PC-9 (cell line): ENCODE measurements around the gene XRCC4. TPM values are rescaled to one million over a fixed set of nuclear protein-coding genes. Genes with fewer than 3 reads are reported as not detected.

Experiments
- BruUV-seq: library from RNA; stranded (reverse); fragments of 400-500 nt; replicated peaks from 2 replicates; lab custom pipeline; 2021; lab: Mats Ljungman, UMichigan
- CTCF ChIA-PET: fragments of 300-600 bp; sonication (Branson Sonifier 250); formaldehyde crosslinking; loops from one replicate; lab custom pipeline; 2022; ENCODE audit warnings: antibody characterized with exemption; lab: Charles Lee
- POLR2A ChIA-PET: fragments of 300-600 bp; sonication (Branson Sonifier 250); formaldehyde crosslinking; loops from one replicate; lab custom pipeline; 2022; ENCODE audit warnings: antibody characterized with exemption; ENCODE audit not compliant: unreplicated experiment; lab: Charles Lee
- DNase-seq, 2 experiments: peaks; one replicate each; pipeline versions ENCODE4 v3.0.0 to v3.0.0-alpha.2; 2015 to 2022; ENCODE audit warnings: mixed read lengths in 1 of 2
- H2AFZ ChIP-seq: fragments of 200-600 bp; sonication (generic); 2 replicates; pipeline ENCODE4 v1.8.1; 2017; ENCODE audit warnings: antibody characterized with exemption
- H3F3A ChIP-seq: fragments of 200-600 bp; sonication (generic); 2 replicates; pipeline ENCODE4 v1.8.1; 2017; ENCODE audit warnings: antibody characterized with exemption, mild to moderate bottlenecking, low read depth; ENCODE audit not compliant: insufficient read depth
- H3K27ac ChIP-seq: fragments of 200-600 bp; sonication (generic); 2 replicates; pipeline ENCODE4 v1.6.1; 2016; ENCODE audit warnings: mixed run types
- H3K27me3 ChIP-seq: fragments of 200-600 bp; sonication (generic); 2 replicates; pipeline ENCODE4 v1.6.1; 2016; ENCODE audit warnings: low read depth, mixed run types; ENCODE audit not compliant: insufficient read depth
- H3K36me3 ChIP-seq: fragments of 200-600 bp; sonication (generic); 2 replicates; pipeline ENCODE4 v1.6.1; 2016; ENCODE audit warnings: low read depth, mixed run types
- H3K4me1 ChIP-seq: fragments of 200-600 bp; sonication (generic); replicated peaks from 2 replicates; pipeline ENCODE4 v1.6.1; 2016; ENCODE audit warnings: mixed run types; ENCODE audit not compliant: insufficient read depth
- H3K4me2 ChIP-seq: fragments of 200-600 bp; sonication (generic); 2 replicates; pipeline ENCODE4 v1.6.1; 2017; ENCODE audit warnings: mixed run types
- H3K4me3 ChIP-seq: fragments of 200-600 bp; sonication (generic); 2 replicates; pipeline ENCODE4 v1.6.1; 2016; ENCODE audit warnings: mixed run types
- H3K79me2 ChIP-seq: fragments of 200-600 bp; sonication (generic); 2 replicates; pipeline ENCODE4 v1.6.1; 2017; ENCODE audit warnings: low read depth, mixed run types
- H3K9me2 ChIP-seq: fragments of 200-600 bp; sonication (generic); 2 replicates; pipeline ENCODE4 v1.8.1; 2017; ENCODE audit warnings: mild to moderate bottlenecking; ENCODE audit not compliant: insufficient read depth
- H3K9me3 ChIP-seq: fragments of 200-600 bp; sonication (generic); 2 replicates; pipeline ENCODE4 v1.8.1; 2016; ENCODE audit warnings: low read depth; ENCODE audit not compliant: insufficient read depth
- H4K20me1 ChIP-seq: fragments of 200-600 bp; sonication (generic); 2 replicates; pipeline ENCODE4 v1.8.1; 2017; ENCODE audit not compliant: insufficient read depth
- CTCF ChIP-seq: fragments of 200-600 bp; sonication (generic); conservative IDR thresholded peaks from 2 replicates; pipeline ENCODE4 v1.6.1; 2017; ENCODE audit warnings: mixed run types, antibody characterized with exemption, mild to moderate bottlenecking, moderate library complexity
- EZH2 ChIP-seq: fragments of 200-600 bp; sonication (generic); IDR thresholded peaks from 2 replicates; pipeline ENCODE4 v1.8.0; 2017; ENCODE audit warnings: antibody characterized with exemption, low read depth
- intact Hi-C: fragments of 100-400 bp; cut with micrococcal nuclease; formaldehyde crosslinking; loops from one replicate; pipeline ENCODE4 v1.10.0; 2022; ENCODE audit not compliant: unreplicated experiment
- total RNA-seq: library from RNA; stranded (reverse); gene quantifications from 2 replicates; pipeline ENCODE4 v1.2.3, GENCODE V29; 2021

The XRCC4 gene
- total RNA-seq, 1 experiment from 2014 or later = 12.2 TPM

GRCh38 chr5:83145882-83146331, 68.6 kb downstream of the XRCC4 start:
- Histone ChIP-seq H3K4me2 (no peak overlapping the region), H3K27ac (no peak overlapping the region), H3K79me2 (no peaks in the 10 kb centered on the region), H3K4me3 (no peak overlapping the region), H2AFZ (no peak overlapping the region), H3K4me1 (no peaks in the 10 kb centered on the region), H4K20me1 (no peaks in the 10 kb centered on the region), H3K9me2 (no peaks in the 10 kb centered on the region), H3K36me3 (no peaks in the 10 kb centered on the region), H3K9me3 (no peaks in the 10 kb centered on the region), H3F3A (no peaks in the 10 kb centered on the region), H3K27me3 (no peaks in the 10 kb centered on the region)
- no peak for DNase-seq
- TF ChIP-seq EZH2 (no peak), CTCF (no peak)
- CTCF ChIA-PET = interaction anchor here (0.7 kb wide), 1 partner anchor 811 kb away, joined by 15 read pairs; no protein-coding TSS in a partner anchor
- POLR2A ChIA-PET = no interaction called here
- intact Hi-C loops = no loop called here
- no TSS peak for BruUV-seq

GRCh38 chr5:83146441-83146840, 69.1 kb downstream of the XRCC4 start:
- no TSS peak for BruUV-seq
- CTCF ChIA-PET = no interaction called here

GRCh38 chr5:83147593-83147992, 70.2 kb downstream of the XRCC4 start:
- H3K4me1 ChIP-seq = no peaks in the 10 kb centered on the region
- CTCF ChIA-PET = no interaction called here
- no peaks in the 10 kb centered on the region for H4K20me1 ChIP-seq
- H3K4me3 ChIP-seq = no peak overlapping the region
- H3K4me2 ChIP-seq = no peak overlapping the region
- H2AFZ ChIP-seq = no peak overlapping the region
- BruUV-seq = no TSS peak
- H3K9me2 ChIP-seq = no peaks in the 10 kb centered on the region
- H3K27me3 ChIP-seq = no peaks in the 10 kb centered on the region
- POLR2A ChIA-PET = interaction anchor here (0.6 kb wide), 1 partner anchor 121 kb away, joined by 6 read pairs; no protein-coding TSS in a partner anchor
- H3K36me3 ChIP-seq = no peaks in the 10 kb centered on the region
- H3K27ac ChIP-seq = no peak overlapping the region
- no peak for DNase-seq
- TF ChIP-seq CTCF (no peak), EZH2 (no peak)
- H3K9me3 ChIP-seq = no peaks in the 10 kb centered on the region
- H3K79me2 ChIP-seq = no peaks in the 10 kb centered on the region
- H3F3A ChIP-seq = no peaks in the 10 kb centered on the region
- intact Hi-C loops = no loop called here

More at GRCh38 chr5:83146441-83146840, 69.1 kb downstream of the XRCC4 start:
- no peaks in the 10 kb centered on the region for H3F3A ChIP-seq
- H3K4me1 ChIP-seq = no peaks in the 10 kb centered on the region
- POLR2A ChIA-PET = no interaction called here
- no peaks in the 10 kb centered on the region for H3K79me2 ChIP-seq
- TF ChIP-seq CTCF (no peak), EZH2 (no peak)
- DNase-seq = no peak
- H3K27me3 ChIP-seq = no peaks in the 10 kb centered on the region
- H3K4me3 ChIP-seq = no peak overlapping the region
- no peak overlapping the region for H2AFZ ChIP-seq
- no peak overlapping the region for H3K4me2 ChIP-seq
- H3K36me3 ChIP-seq = no peaks in the 10 kb centered on the region
- H3K9me2 ChIP-seq = no peaks in the 10 kb centered on the region
- H4K20me1 ChIP-seq = no peaks in the 10 kb centered on the region
- H3K27ac ChIP-seq = no peak overlapping the region
- H3K9me3 ChIP-seq = no peaks in the 10 kb centered on the region
- intact Hi-C loops = no loop called here
